Chondrocyte (in vitro differentiated cells): ENCODE data around the gene WDR76. TPM values are rescaled to one million over a fixed set of nuclear protein-coding genes. Genes with fewer than 3 reads are reported as not detected.

Experiments
- DNase-seq: peaks from one replicate; pipeline ENCODE4 v3.0.0; 2021; ENCODE audit warnings: mixed read lengths, low spot score
- H3K27ac Mint-ChIP-seq: one replicate; pipeline ENCODE4 v1.8.0; 2021; ENCODE audit warnings: mild to moderate bottlenecking, moderate library complexity, mixed read lengths; ENCODE audit not compliant: unreplicated experiment
- H3K27me3 Mint-ChIP-seq: 2 replicates; pipeline ENCODE4 v1.8.0; 2021; ENCODE audit warnings: low read depth, mixed read lengths
- H3K36me3 Mint-ChIP-seq: 2 replicates; pipeline ENCODE4 v1.8.0; 2021; ENCODE audit warnings: low read depth, mixed read lengths
- H3K4me1 Mint-ChIP-seq: 2 replicates; pipeline ENCODE4 v1.8.0; 2021; ENCODE audit warnings: low read depth, mild to moderate bottlenecking, mixed read lengths
- H3K4me3 Mint-ChIP-seq: one replicate; pipeline ENCODE4 v1.8.0; 2021; ENCODE audit warnings: mild to moderate bottlenecking, moderate library complexity, mixed read lengths; ENCODE audit not compliant: unreplicated experiment
- H3K9me3 Mint-ChIP-seq: 2 replicates; pipeline ENCODE4 v1.8.0; 2021; ENCODE audit warnings: low read depth, mixed read lengths
- CTCF ChIP-seq: fragments of 200-600 bp; sonication (generic); IDR thresholded peaks from 2 replicates; pipeline ENCODE4 v1.5.0; 2021; ENCODE audit warnings: antibody characterized with exemption, mild to moderate bottlenecking, moderate library complexity
- total RNA-seq: library from RNA; stranded (reverse); gene quantifications from 3 replicates; pipeline ENCODE4 v1.2.1, GENCODE V29; 2021

Gene WDR76
- total RNA-seq, 1 donor from 2014 or later = 6.1 TPM

DNA sequence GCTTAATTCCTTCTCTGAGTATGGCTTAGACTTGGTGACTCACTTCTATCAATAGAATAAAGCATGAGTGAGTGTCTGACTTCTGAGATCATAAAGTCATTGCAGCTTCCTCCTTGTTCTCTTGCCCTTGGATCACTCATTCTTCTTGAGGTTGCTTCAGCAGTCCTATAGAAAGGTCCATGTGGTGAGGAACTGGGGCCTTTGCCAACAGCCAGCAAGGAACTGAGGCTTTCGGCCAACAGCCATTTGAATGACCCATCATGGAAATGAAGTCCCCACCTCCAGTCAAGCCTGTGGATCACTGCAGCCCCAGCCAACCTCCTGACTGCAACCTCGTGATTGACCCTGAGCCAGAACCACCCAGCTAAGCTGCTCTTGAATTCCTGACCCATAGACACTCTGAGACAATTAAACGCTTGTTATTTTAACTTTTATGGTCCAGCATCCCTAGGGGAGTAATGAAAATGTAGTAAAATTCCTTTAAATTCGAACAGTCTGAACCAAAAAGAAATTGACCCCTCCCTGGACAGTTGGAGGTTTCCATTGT lies 84.5 kb downstream of the WDR76 start:
- Mint-ChIP-seq H3K36me3 (peaks cover under 1% of the 10 kb centered on the region), H3K4me1 (peaks cover 39% of the 10 kb centered on the region), H3K9me3 (no peaks in the 10 kb centered on the region), H3K27ac (peak overlapping the region; percentile 49), H3K4me3 (no peak overlapping the region), H3K27me3 (no peaks in the 10 kb centered on the region)
- no peak for TF ChIP-seq CTCF
- DNase-seq = no peak

- peak overlapping the region; percentile 29 for H3K27ac Mint-ChIP-seq
- H3K4me3 Mint-ChIP-seq = no peak overlapping the region
- DNase-seq = no peak
These were observed 85.4 kb downstream of the WDR76 start for GRCh38 chr15:43912208-43912607.

DNA sequence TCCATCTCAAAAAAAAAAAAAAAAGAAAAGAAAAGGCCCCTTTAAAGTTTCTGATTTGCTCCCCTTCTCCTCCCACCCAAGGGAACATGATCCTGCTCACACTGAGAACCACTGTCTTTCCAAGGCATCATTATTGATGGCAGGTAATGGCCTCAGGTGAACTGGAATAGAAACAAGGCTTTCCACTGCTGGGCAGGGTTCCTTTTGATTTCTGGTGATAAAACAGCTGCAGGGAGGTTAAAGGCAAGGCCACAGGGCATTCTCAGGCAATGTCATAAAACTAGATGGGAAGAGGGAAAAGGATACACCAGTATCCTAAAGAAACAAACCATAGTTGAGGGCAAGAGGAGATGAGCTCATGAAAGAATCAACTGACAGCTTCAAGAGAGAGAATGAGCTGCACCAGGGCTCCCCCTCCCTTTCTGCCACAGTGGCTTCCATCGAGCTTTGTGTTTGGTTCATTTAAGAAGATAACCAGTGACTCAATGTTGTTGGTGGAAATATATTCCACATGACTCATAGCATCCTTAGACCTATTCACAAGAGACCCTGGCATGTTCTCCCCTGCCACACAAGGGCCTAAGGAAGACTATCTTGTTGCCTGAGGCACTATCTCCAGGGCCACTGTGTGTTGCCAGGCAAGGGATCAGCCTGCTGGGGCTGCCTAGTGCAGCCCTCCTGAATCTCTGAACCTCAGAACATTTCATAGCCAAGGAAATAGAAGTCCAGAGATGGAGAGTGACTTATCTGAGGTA lies 86.4 kb downstream of the WDR76 start:
- DNase-seq = no peak
- peaks cover 39% of the 10 kb centered on the region for H3K4me1 Mint-ChIP-seq

More at GRCh38 chr15:43912208-43912607, 85.4 kb downstream of the WDR76 start:
- Mint-ChIP-seq H3K9me3 (no peaks in the 10 kb centered on the region), H3K36me3 (peaks cover 1% of the 10 kb centered on the region), H3K27me3 (no peaks in the 10 kb centered on the region), H3K4me1 (peaks cover 39% of the 10 kb centered on the region)
- no peak for TF ChIP-seq CTCF

DNA sequence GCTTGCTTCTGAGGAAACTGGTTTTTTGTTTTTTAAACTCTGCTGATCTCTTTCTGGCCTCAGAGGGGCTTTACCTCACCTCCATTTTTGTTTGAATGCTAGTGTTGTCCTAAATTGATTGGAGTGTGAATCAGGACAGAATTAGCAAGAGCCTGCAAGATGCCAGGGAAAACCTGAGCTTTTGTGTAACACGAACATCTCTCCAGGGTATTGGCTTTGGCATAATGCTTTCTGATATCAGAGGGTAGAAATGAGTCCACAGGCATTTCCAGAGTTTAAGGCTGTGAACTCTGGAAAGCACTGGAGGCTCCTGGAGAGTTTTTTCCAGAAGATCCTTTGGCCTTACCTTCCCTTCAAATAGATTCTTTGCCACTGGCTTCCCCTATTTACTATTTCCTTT lies 87.1 kb downstream of the WDR76 start:
- H3K27me3 Mint-ChIP-seq = no peaks in the 10 kb centered on the region
- H3K36me3 Mint-ChIP-seq = peaks cover 1% of the 10 kb centered on the region
- H3K27ac Mint-ChIP-seq = peak overlapping the region; percentile 92
- H3K4me1 Mint-ChIP-seq = peaks cover 39% of the 10 kb centered on the region
- DNase-seq = no peak
- H3K9me3 Mint-ChIP-seq = no peaks in the 10 kb centered on the region
- TF ChIP-seq CTCF = no peak
- no peak overlapping the region for H3K4me3 Mint-ChIP-seq

More for the DNA sequence above, 86.4 kb downstream of the WDR76 start:
- peak; percentile 16 for TF ChIP-seq CTCF
- H3K27me3 Mint-ChIP-seq = no peaks in the 10 kb centered on the region
- peaks cover 1% of the 10 kb centered on the region for H3K36me3 Mint-ChIP-seq
- H3K4me3 Mint-ChIP-seq = no peak overlapping the region
- no peaks in the 10 kb centered on the region for H3K9me3 Mint-ChIP-seq
- peak overlapping the region; percentile 92 for H3K27ac Mint-ChIP-seq

DNA sequence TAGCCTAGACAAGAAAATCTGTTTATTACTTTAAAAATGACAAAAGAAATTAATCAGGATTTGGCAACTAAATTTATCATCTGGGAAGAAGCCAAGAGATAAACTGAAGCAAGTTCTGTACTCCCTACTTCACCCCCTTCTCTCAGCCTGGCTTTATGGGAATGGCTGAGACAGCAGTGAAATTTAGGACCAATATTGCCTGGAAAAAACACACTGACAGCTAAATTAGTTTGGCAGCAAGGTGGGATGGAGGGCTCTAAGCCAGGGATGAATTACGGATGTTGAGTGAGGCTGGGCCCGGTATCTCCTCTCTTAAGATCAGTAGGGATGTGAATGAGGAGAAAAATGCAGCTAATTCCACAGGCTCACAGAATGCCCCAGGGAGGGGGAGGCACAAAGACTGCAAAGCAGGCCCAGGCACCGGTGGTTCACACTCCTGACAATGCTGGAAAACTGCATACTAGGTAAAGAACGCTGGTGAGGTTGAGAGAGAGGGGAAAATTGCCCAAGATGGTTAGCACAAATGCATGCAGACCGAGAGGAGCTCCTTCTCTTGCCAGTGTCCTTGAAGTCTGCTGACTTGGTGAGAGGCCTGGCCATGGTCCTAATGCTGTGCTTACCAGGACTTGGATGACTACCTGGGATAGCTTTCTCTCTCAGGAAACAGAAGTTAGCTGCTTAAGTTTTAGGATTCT lies 89.0 kb downstream of the WDR76 start:
- TF ChIP-seq CTCF = no peak
- Mint-ChIP-seq H3K27ac (no peak overlapping the region), H3K27me3 (no peaks in the 10 kb centered on the region), H3K36me3 (peaks cover 1% of the 10 kb centered on the region), H3K4me1 (peaks cover 50% of the 10 kb centered on the region), H3K4me3 (no peak overlapping the region), H3K9me3 (no peaks in the 10 kb centered on the region)
- DNase-seq = no peak
